ENCODE measurements around the gene GABBR2. TPM values are rescaled to one million over a fixed set of nuclear protein-coding genes. Genes with fewer than 3 reads are reported as not detected.

GABBR2 gene
- total RNA-seq, 4 donors from 2014 or later, result under 0.01 to 0.62 TPM; not detected in 2

DNA sequence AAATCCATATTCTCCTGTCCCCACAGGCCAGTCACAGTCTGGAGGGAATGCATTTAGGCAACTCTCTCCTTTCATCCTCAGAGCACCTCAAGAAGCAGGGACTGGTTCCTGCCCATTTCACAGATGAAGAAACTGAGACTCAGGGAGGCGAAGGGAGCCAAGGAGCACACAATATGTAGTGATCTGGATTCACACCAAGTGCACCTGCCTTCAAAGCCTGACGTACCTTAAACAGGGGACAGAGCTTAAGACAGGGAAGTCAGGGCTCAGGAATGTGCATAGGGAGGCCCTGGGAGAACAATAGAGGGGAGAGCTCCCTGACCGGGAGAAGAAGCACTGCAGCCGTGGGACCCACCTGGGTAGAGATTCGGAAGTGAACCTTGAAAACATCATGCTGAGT, 83.0 kb downstream of the GABBR2 start:
- intact Hi-C loops (cut with DNase I; ENCODE audit: low total_unique reads), result no loop called here
- H3K27ac ChIP-seq, result no peak overlapping the region
- no peaks in the 10 kb centered on the region for H3K4me1 ChIP-seq
- H3K36me3 ChIP-seq, result no peaks in the 10 kb centered on the region
- H3K9me3 ChIP-seq, result no peaks in the 10 kb centered on the region
- no peak for TF ChIP-seq POLR2A (IDR thresholded peaks at IDR 0.05)
- TF ChIP-seq, protein P1, sequence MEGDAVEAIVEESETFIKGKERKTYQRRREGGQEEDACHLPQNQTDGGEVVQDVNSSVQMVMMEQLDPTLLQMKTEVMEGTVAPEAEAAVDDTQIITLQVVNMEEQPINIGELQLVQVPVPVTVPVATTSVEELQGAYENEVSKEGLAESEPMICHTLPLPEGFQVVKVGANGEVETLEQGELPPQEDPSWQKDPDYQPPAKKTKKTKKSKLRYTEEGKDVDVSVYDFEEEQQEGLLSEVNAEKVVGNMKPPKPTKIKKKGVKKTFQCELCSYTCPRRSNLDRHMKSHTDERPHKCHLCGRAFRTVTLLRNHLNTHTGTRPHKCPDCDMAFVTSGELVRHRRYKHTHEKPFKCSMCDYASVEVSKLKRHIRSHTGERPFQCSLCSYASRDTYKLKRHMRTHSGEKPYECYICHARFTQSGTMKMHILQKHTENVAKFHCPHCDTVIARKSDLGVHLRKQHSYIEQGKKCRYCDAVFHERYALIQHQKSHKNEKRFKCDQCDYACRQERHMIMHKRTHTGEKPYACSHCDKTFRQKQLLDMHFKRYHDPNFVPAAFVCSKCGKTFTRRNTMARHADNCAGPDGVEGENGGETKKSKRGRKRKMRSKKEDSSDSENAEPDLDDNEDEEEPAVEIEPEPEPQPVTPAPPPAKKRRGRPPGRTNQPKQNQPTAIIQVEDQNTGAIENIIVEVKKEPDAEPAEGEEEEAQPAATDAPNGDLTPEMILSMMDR (IDR thresholded peaks at IDR 0.05), result no peak
- no peak for DNase-seq
- H3K4me3 ChIP-seq, result no peak overlapping the region
- no peaks in the 10 kb centered on the region for H3K27me3 ChIP-seq

DNA sequence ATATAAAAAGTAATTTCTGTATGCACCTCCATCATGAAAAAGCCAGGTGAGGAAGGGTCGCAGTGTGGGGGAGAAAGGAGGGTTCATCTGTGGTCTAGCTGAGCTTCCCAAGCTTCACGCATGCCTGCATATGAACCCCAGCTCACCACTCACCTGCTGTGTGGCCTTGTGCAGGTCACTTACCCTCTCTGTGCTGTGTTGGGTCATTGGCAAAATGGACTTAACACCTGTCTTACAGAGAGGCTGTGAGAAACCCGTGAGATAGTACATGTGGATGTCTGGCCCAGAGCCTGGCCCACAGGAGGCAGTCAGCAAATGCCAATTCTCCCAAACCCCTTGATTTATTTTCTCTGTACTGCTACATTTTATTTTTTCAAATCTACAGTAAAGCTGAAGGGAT, 88.9 kb downstream of the GABBR2 start:
- DNase-seq, result no peak
- H3K36me3 ChIP-seq, result no peaks in the 10 kb centered on the region
- TF ChIP-seq POLR2A (IDR thresholded peaks at IDR 0.05), result no peak
- TF ChIP-seq, protein P1 (IDR thresholded peaks at IDR 0.05), result no peak

GRCh38 chr9:98615633-98616032, 93.1 kb downstream of the GABBR2 start:
- intact Hi-C loops (cut with DNase I; ENCODE audit: low total_unique reads), result no loop called here
- TF ChIP-seq, protein P1 (IDR thresholded peaks at IDR 0.05), result no peak
- TF ChIP-seq POLR2A (IDR thresholded peaks at IDR 0.05), result no peak
- DNase-seq, result no peak
- no peaks in the 10 kb centered on the region for H3K36me3 ChIP-seq
- H3K4me1 ChIP-seq, result no peaks in the 10 kb centered on the region
- no peaks in the 10 kb centered on the region for H3K9me3 ChIP-seq
- no peak overlapping the region for H3K4me3 ChIP-seq
- H3K27ac ChIP-seq, result no peak overlapping the region
- H3K27me3 ChIP-seq, result no peaks in the 10 kb centered on the region

More for the DNA sequence above, 88.9 kb downstream of the GABBR2 start:
- no peak overlapping the region for H3K4me3 ChIP-seq
- no peaks in the 10 kb centered on the region for H3K9me3 ChIP-seq
- intact Hi-C loops (cut with DNase I; ENCODE audit: low total_unique reads), result no loop called here
- H3K27me3 ChIP-seq, result no peaks in the 10 kb centered on the region
- H3K27ac ChIP-seq, result no peak overlapping the region
- no peaks in the 10 kb centered on the region for H3K4me1 ChIP-seq

DNA sequence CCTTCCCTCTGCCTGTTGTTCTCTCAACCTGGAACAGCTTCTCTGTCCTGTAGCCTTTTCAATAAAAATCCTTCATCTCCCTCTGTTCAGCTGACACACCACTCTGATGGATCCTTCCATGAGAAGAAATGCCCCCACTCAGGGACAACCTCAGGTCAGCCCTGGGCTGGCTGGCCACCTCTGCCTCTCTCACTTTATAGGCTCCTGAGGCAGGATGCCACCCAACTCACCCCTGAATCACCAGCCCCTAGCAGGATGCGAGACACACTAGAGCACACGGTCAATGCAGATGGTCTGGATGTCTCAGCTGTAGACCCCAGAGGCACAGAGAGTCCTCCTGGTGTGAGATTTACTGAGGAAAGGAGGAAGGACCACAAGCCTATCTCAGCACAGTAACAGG, 93.8 kb downstream of the GABBR2 start:
- TF ChIP-seq, protein P1 (IDR thresholded peaks at IDR 0.05), result no peak
- TF ChIP-seq POLR2A (IDR thresholded peaks at IDR 0.05), result no peak
- Histone ChIP-seq H3K36me3 (no peaks in the 10 kb centered on the region), H3K27ac (no peak overlapping the region), H3K4me1 (no peaks in the 10 kb centered on the region), H3K27me3 (no peaks in the 10 kb centered on the region), H3K4me3 (no peak overlapping the region), H3K9me3 (no peaks in the 10 kb centered on the region)
- intact Hi-C loops (cut with DNase I; ENCODE audit: low total_unique reads), result no loop called here
- DNase-seq, result no peak

DNA sequence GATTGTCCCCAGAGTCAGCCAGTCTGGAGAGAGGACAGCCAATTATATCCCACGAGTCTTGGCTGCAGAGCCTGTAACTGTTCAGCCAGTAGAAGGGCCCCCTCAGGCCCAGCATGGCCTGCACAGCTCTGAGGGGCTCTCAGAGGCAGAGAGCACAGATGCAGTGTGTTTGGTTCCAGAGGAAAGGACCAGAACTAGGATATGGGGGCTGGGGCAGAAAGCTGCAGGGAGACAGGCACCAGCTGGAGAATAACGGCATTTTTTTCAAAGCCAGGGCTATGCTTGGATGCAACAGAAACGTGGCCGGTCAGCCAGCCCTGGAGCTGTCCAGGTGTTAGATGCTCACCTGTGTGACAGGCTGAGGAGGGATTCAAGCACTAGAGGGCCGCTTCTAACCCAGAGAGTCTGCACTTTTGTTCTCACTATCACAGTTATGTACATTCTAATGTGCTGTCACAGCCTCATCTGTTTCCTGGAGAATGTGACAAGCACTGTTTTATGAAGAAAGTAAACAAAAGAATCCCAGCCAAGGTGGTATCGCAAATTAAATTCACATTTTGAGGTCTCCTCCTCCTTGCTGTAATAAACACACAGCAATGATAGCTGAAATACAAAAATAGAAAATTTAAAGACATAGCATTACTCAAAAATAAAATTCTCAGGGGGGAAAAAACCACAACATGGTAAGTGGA, 96.5 kb downstream of the GABBR2 start:
- H3K4me3 ChIP-seq, result no peak overlapping the region
- H3K36me3 ChIP-seq, result no peaks in the 10 kb centered on the region
- H3K9me3 ChIP-seq, result no peaks in the 10 kb centered on the region
- H3K27ac ChIP-seq, result no peak overlapping the region
- no peak for TF ChIP-seq POLR2A (IDR thresholded peaks at IDR 0.05)
- TF ChIP-seq, protein P1 (IDR thresholded peaks at IDR 0.05), result no peak
- H3K27me3 ChIP-seq, result no peaks in the 10 kb centered on the region
- H3K4me1 ChIP-seq, result no peaks in the 10 kb centered on the region
- DNase-seq, result no peak
- intact Hi-C loops (cut with DNase I; ENCODE audit: low total_unique reads), result no loop called here

Measured in uterus (tissue), 4 donors.